A549 treated with ZK216348 at 1 μM for 4 hours (cell line): ENCODE measurements around the gene DDX50. TPM values are rescaled to one million over a fixed set of nuclear protein-coding genes. Genes with fewer than 3 reads are reported as not detected.

Source experiments
- total RNA-seq: library from RNA; stranded (reverse); fragments of 200-300 nt; extraction: Qiagen RNA extraction; gene quantifications from 5 replicates; pipeline ENCODE4 v1.2.3, GENCODE V29; 2022; ENCODE audit warnings: low read depth

DDX50 gene, protein sequence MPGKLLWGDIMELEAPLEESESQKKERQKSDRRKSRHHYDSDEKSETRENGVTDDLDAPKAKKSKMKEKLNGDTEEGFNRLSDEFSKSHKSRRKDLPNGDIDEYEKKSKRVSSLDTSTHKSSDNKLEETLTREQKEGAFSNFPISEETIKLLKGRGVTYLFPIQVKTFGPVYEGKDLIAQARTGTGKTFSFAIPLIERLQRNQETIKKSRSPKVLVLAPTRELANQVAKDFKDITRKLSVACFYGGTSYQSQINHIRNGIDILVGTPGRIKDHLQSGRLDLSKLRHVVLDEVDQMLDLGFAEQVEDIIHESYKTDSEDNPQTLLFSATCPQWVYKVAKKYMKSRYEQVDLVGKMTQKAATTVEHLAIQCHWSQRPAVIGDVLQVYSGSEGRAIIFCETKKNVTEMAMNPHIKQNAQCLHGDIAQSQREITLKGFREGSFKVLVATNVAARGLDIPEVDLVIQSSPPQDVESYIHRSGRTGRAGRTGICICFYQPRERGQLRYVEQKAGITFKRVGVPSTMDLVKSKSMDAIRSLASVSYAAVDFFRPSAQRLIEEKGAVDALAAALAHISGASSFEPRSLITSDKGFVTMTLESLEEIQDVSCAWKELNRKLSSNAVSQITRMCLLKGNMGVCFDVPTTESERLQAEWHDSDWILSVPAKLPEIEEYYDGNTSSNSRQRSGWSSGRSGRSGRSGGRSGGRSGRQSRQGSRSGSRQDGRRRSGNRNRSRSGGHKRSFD
- 30.4 to 47.6 TPM (median 35.2 TPM) in 5 replicates for total RNA-seq

DNA sequence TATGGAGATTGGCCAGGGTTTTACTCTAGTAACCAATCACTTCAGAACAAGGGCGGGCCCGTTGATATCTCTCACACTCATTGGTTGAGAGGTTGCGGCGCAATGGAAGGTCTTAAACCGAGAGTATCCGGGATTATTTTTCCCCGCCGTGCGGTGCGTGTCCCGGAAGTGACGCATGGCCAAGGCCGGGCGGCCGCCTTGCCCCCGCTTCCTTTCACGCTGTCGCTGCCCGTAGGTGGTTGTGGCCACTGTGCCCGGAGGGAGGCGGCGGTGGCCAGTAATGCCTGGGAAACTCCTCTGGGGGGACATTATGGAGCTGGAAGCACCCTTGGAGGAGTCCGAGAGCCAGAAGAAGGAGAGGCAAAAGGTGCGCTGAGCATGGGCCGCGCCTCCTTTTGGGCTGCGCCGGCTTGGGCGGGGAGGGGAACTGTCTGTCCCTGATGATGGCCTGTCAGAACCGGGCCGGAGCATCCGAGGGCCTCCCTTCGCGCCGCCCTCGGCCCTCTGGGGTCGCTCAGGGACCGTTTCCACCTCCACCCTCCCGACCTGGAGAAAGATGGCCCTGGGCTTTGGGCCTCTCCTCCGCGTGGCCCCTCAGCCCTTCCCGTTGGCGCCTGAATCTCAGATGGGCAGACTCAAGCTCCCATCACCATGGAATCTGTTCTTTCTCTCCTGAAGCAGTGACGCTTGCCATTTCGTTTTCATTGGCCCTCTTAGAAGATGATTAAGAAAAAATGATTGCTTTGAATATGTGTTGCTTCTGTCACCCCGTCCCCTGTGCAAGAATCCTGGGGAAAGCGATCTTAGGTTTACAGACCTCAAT, at the start of gene DDX50:
TSS of gene DDX50 (plus strand) at position 211 of the 823 bp plus-strand sequence. CDS start at position 281, 70 bp downstream.

DNA sequence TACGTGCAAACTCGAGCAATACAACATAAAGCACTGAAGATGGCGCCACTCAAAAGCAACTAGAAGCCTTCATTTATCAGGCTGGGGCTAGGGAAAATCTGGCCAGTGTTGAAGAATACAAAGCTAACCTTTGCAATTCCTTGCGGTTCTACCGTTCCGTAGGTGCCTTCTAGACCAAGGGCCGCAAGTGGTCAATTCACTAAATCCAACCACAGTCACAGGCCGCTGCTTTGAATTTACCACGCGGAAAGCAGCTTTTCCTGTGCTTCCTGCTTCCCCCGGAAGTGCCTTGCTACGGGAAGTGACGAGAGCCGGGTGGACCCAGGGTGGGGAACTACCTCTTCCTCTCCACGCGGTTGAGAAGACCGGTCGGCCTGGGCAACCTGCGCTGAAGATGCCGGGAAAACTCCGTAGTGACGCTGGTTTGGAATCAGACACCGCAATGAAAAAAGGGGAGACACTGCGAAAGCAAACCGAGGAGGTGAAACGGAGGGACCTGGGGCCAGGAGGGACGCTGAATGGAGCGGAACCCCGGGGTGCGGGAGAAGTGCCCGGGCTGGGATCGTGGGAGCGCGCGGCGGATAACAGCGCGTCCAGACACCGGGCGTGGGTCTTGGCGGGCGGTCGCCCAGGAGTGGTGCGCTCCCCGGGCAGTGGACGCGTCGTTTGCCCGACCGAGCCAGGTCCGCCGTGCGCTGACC, 54.9 kb downstream of the DDX50 start, which contains the start of gene DDX21:
TSS of gene DDX21 (plus strand) at position 339 of the 701 bp plus-strand sequence. CDS start at position 395, 56 bp downstream.

DNA sequence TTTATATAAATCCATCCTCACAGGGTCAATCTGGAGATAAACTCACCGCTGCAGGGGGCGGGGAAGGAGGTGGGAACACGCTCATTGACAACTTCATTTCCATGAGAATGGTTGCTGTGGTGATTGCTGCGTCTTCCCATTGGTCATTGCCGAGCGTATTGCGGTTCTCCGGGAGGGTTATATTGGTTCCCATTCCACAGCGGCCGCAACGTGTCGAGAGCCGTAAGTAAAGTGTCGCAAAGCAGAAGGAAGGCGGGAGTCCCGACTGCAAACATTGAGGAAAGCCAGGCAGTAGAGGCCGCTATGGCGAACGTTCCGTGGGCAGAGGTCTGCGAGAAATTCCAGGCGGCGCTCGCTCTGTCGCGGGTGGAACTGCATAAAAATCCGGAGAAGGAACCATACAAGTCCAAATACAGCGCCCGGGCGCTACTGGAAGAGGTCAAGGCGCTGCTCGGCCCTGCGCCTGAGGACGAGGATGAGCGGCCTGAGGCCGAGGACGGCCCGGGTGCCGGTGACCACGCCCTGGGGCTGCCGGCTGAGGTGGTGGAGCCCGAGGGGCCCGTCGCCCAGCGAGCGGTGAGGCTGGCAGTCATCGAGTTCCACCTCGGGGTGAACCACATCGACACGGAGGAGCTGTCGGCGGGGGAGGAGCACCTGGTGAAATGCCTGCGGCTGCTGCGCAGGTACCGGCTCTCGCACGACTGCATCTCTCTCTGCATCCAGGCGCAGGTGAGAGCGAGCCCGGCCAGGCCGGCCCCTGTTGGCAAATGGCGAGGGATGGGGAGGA, 87.6 kb downstream of the DDX50 start, which contains the start of gene KIFBP:
TSS of gene KIFBP (plus strand) at position 274 of the 787 bp plus-strand sequence. CDS start at position 304, 30 bp downstream.

Other genes starting within 250 kb of the DDX50 start
- 56.2 to 119 TPM (median 67.6 TPM) in 5 replicates for gene CCAR1, start 180.1 kb upstream of the DDX50 start, total RNA-seq
- gene STOX1, start 73.8 kb upstream of the DDX50 start, total RNA-seq = 0.52 to 1.1 TPM (median 0.74 TPM) in 5 replicates
- gene DDX21, start 54.9 kb downstream of the DDX50 start, total RNA-seq = 96.2 to 176 TPM (median 128 TPM) in 5 replicates
- 34.6 to 51.7 TPM (median 43.5 TPM) in 5 replicates for gene KIFBP, start 87.5 kb downstream of the DDX50 start, total RNA-seq
- 65.0 to 99.8 TPM (median 67.3 TPM) in 5 replicates for gene SRGN, start 186.8 kb downstream of the DDX50 start, total RNA-seq
- gene VPS26A, start 222.9 kb downstream of the DDX50 start, total RNA-seq = 38.1 to 94.4 TPM (median 47.5 TPM) in 5 replicates